Gastrocnemius medialis (tissue), 4 donors: ENCODE results near the gene LAMB3.

ENCODE experiments used
- CTCF ChIP-seq, 5 experiments: fragments of 450-650 bp in 3 of 5; fragments of 200-600 bp in 2 of 5; sonication (generic) in 2 of 5; IDR thresholded peaks in 4 of 5; conservative IDR thresholded peaks in 1 of 5; 1 replicate in 4 of 5; 2 replicates in 1 of 5; pipeline ENCODE4 v1.5.1; 2016 to 2019; ENCODE audit warnings: antibody characterized with exemption in 5 of 5, mild to moderate bottlenecking in 3 of 5, moderate library complexity in 3 of 5
- POLR2A ChIP-seq, 2 donors: fragments of 450-650 bp; IDR thresholded peaks; one replicate each; pipeline ENCODE4 v1.6.1; 2017; ENCODE audit warnings: antibody characterized with exemption in 2 of 2, mild to moderate bottlenecking in 2 of 2, moderate library complexity in 2 of 2

DNA sequence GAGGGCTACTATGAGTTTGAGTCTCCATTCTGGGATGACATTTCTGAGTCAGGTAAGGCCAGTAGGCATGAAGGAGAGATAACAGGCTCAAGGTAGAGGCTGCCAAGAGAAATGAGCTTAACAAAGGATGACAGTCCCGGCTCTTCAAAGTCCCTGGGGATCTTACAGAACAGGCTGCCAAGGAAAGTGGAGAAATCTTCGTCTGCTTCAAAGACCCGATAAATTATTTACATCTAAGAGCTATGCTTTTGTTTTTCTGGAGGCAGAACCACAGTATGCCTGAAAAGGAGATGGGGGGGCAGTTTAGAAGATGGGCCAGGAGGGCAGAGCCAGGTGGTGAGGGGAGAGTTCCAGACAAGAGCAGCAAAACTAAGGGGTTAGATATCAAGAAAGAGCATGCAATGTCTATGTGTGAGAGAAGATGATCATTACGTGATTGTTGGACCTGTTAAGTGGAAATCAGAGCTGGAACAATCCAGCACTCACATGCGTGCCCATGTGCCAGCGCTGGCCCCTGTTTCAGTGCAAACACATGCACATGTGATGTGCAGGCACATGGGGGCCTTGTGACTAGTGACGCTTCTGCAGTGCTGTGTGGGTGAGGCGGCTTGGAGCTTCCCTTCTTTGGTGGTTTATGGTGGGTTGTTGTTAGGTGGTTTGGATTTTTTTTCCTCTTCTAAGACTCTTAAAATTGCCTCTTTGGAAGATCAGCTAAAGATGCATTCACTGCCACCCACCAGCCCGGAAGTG is 43.0 kb downstream of the LAMB3 start:
- no peak for TF ChIP-seq CTCF (IDR thresholded peaks at IDR 0.05 in 4 of 5, conservative IDR thresholded peaks at IDR 0.05 in 1 of 5)
- no peak for TF ChIP-seq POLR2A (IDR thresholded peaks at IDR 0.05)
